ENCODE data around the gene WDR1. TPM values are rescaled to one million over a fixed set of nuclear protein-coding genes. Genes with fewer than 3 reads are reported as not detected.

Gene WDR1
- polyA plus RNA-seq, 10 donors: 145 to 198 (median 169) TPM

GRCh38 chr4:10088135-10089010 is 28.2 kb downstream of the WDR1 start:
- DNase-seq: no peak

GRCh38 chr4:10087152-10087791 is 29.3 kb downstream of the WDR1 start:
- no peak for DNase-seq

GRCh38 chr4:10086506-10087120 is 30.0 kb downstream of the WDR1 start:
- no peak for DNase-seq

- DNase-seq: no peak
These were observed 30.6 kb downstream of the WDR1 start for GRCh38 chr4:10085828-10086505.

- DNase-seq: no peak
These were observed 31.2 kb downstream of the WDR1 start for GRCh38 chr4:10085386-10085785.

GRCh38 chr4:10084651-10085358 is 31.8 kb downstream of the WDR1 start:
- DNase-seq: no peak

GRCh38 chr4:10083861-10084641 is 32.5 kb downstream of the WDR1 start:
- no peak for DNase-seq

GRCh38 chr4:10083331-10083771 is 33.2 kb downstream of the WDR1 start:
- no peak for DNase-seq

GRCh38 chr4:10082459-10083272 is 33.9 kb downstream of the WDR1 start:
- DNase-seq: no peak

GRCh38 chr4:10082047-10082446 is 34.6 kb downstream of the WDR1 start:
- no peak for DNase-seq

- DNase-seq: no peak
These were observed 35.4 kb downstream of the WDR1 start for GRCh38 chr4:10081218-10081606.

GRCh38 chr4:10080589-10081217 is 35.9 kb downstream of the WDR1 start:
- DNase-seq: no peak

GRCh38 chr4:10079912-10080588 is 36.5 kb downstream of the WDR1 start:
- no peak for DNase-seq

GRCh38 chr4:10079256-10079655 is 37.3 kb downstream of the WDR1 start:
- DNase-seq: no peak

GRCh38 chr4:10078481-10079233 is 37.9 kb downstream of the WDR1 start:
- no peak for DNase-seq

GRCh38 chr4:10077483-10078335 is 38.9 kb downstream of the WDR1 start:
- DNase-seq: no peak

- DNase-seq: no peak
These were observed 39.5 kb downstream of the WDR1 start for GRCh38 chr4:10077076-10077475.

All from muscle of back (tissue), 11 donors.